Caco-2 (cell line): ENCODE results near the gene SALL3. TPM values are rescaled to one million over a fixed set of nuclear protein-coding genes. Genes with fewer than 3 reads are reported as not detected.

Experiments
- BruUV-seq: library from RNA; stranded (reverse); fragments of 400-500 nt; replicated peaks from 2 replicates; lab custom pipeline; 2021; lab: Mats Ljungman, UMichigan
- CTCF ChIA-PET: fragments of 300-600 bp; sonication (Branson Sonifier 250); formaldehyde crosslinking; loops from one replicate; lab custom pipeline; 2022; ENCODE audit warnings: antibody characterized with exemption; lab: Charles Lee
- POLR2A ChIA-PET: fragments of 300-600 bp; sonication (Branson Sonifier 250); formaldehyde crosslinking; loops from one replicate; lab custom pipeline; 2022; ENCODE audit warnings: antibody characterized with exemption; lab: Charles Lee
- DNase-seq, 2 experiments: peaks; one replicate each; pipeline versions ENCODE4 v3.0.0 to v3.0.0-alpha.2; 2020 to 2022
- H3K27me3 ChIP-seq: replicated peaks from 2 replicates; pipeline ENCODE4 v1.6.0; 2011; ENCODE audit warnings: low read length; ENCODE audit not compliant: control insufficient read depth, insufficient read depth
- H3K36me3 ChIP-seq: 2 replicates; pipeline ENCODE4 v1.5.1; 2011; ENCODE audit warnings: low read length; ENCODE audit not compliant: control insufficient read depth, insufficient read depth
- H3K4me1 ChIP-seq: fragments of 250-450 bp; sonication (Bioruptor Pico); 2 replicates; pipeline ENCODE4 v1.5.1; 2020; ENCODE audit warnings: mild to moderate bottlenecking
- H3K4me3 ChIP-seq: 2 replicates; pipeline ENCODE4 v1.5.1; 2011; ENCODE audit warnings: low read depth, mild to moderate bottlenecking, control low read depth, low read length
- H3K9me3 ChIP-seq: fragments of 250-450 bp; sonication (Bioruptor Pico); 2 replicates; pipeline ENCODE4 v1.5.1; 2020; ENCODE audit warnings: mild to moderate bottlenecking, moderate library complexity
- H3K27ac Mint-ChIP-seq: one replicate; pipeline ENCODE4 v1.8.0; 2022; ENCODE audit warnings: mixed read lengths; ENCODE audit not compliant: unreplicated experiment
- H3K27me3 Mint-ChIP-seq: one replicate; pipeline ENCODE4 v1.8.0; 2022; ENCODE audit warnings: mixed read lengths; ENCODE audit not compliant: insufficient read depth, unreplicated experiment
- H3K36me3 Mint-ChIP-seq: one replicate; pipeline ENCODE4 v1.8.0; 2022; ENCODE audit warnings: mild to moderate bottlenecking, mixed read lengths; ENCODE audit not compliant: insufficient read depth, unreplicated experiment
- H3K4me1 Mint-ChIP-seq: one replicate; pipeline ENCODE4 v1.8.0; 2022; ENCODE audit warnings: low read depth, mixed read lengths; ENCODE audit not compliant: unreplicated experiment
- H3K4me3 Mint-ChIP-seq: one replicate; pipeline ENCODE4 v1.8.0; 2022; ENCODE audit warnings: mild to moderate bottlenecking, moderate library complexity, mixed read lengths; ENCODE audit not compliant: unreplicated experiment
- H3K9me3 Mint-ChIP-seq: one replicate; pipeline ENCODE4 v1.8.0; 2022; ENCODE audit warnings: mixed read lengths; ENCODE audit not compliant: unreplicated experiment
- CTCF ChIP-seq, 2 experiments: fragments of 200-600 bp in 1 of 2; IDR thresholded peaks; 1 replicate in 1 of 2; 2 replicates in 1 of 2; pipeline versions ENCODE4 v1.5.1 to v1.8.0; 2011 to 2022; ENCODE audit warnings: antibody characterized with exemption in 1 of 2, control low read depth in 1 of 2, inconsistent platforms in 1 of 2, low read depth in 1 of 2, low read length in 1 of 2, mild to moderate bottlenecking in 1 of 2, moderate library complexity in 1 of 2; ENCODE audit not compliant: insufficient read depth in 1 of 2, severe bottlenecking in 1 of 2, unreplicated experiment in 1 of 2
- intact Hi-C: fragments of 100-400 bp; cut with micrococcal nuclease; formaldehyde crosslinking; loops from one replicate; pipeline ENCODE4 v1.10.0; 2022; ENCODE audit not compliant: unreplicated experiment
- total RNA-seq: library from RNA; stranded (reverse); gene quantifications from 2 replicates; pipeline ENCODE4 v1.2.3, GENCODE V29; 2022

The SALL3 gene
- total RNA-seq, 1 experiment from 2014 or later: not detected

GRCh38 chr18:78945628-78946027 is 34.0 kb upstream of the SALL3 start:
- H3K4me1 ChIP-seq: no peaks in the 10 kb centered on the region
- no peaks in the 10 kb centered on the region for H3K27me3 ChIP-seq
- intact Hi-C loops: no loop called here
- H3K4me1 Mint-ChIP-seq: no peaks in the 10 kb centered on the region
- no peaks in the 10 kb centered on the region for H3K36me3 Mint-ChIP-seq
- H3K9me3 ChIP-seq: no peaks in the 10 kb centered on the region
- TF ChIP-seq CTCF (IDR thresholded peaks at IDR 0.05; ENCODE audit: insufficient read depth in 1 of 2, low read depth in 1 of 2, low read length in 1 of 2, severe bottlenecking in 1 of 2, unreplicated experiment in 1 of 2): no peak
- ChIA-PET CTCF (no interaction called here), POLR2A (no interaction called here)
- no TSS peak for BruUV-seq
- H3K36me3 ChIP-seq: no peaks in the 10 kb centered on the region
- H3K4me3 Mint-ChIP-seq: no peak overlapping the region
- no peak for DNase-seq
- no peaks in the 10 kb centered on the region for H3K9me3 Mint-ChIP-seq
- H3K27me3 Mint-ChIP-seq: peaks cover 8% of the 10 kb centered on the region
- H3K27ac Mint-ChIP-seq: no peak overlapping the region
- no peak overlapping the region for H3K4me3 ChIP-seq

GRCh38 chr18:78947291-78947690 is 32.3 kb upstream of the SALL3 start:
- Histone ChIP-seq H3K4me3 (no peak overlapping the region), H3K27me3 (no peaks in the 10 kb centered on the region), H3K4me1 (no peaks in the 10 kb centered on the region), H3K36me3 (no peaks in the 10 kb centered on the region), H3K9me3 (no peaks in the 10 kb centered on the region)
- ChIA-PET CTCF (no interaction called here), POLR2A (no interaction called here)
- Mint-ChIP-seq H3K27me3 (peaks cover 8% of the 10 kb centered on the region), H3K36me3 (no peaks in the 10 kb centered on the region), H3K4me1 (no peaks in the 10 kb centered on the region), H3K27ac (no peak overlapping the region), H3K9me3 (no peaks in the 10 kb centered on the region), H3K4me3 (no peak overlapping the region)
- TF ChIP-seq CTCF (IDR thresholded peaks at IDR 0.05; ENCODE audit: insufficient read depth in 1 of 2, low read depth in 1 of 2, low read length in 1 of 2, severe bottlenecking in 1 of 2, unreplicated experiment in 1 of 2): no peak
- intact Hi-C loops: no loop called here
- DNase-seq: no peak
- BruUV-seq: no TSS peak

- CTCF ChIA-PET: no interaction called here
- H3K4me3 Mint-ChIP-seq: no peak overlapping the region
These were observed 31.4 kb upstream of the SALL3 start for GRCh38 chr18:78948221-78948620.

More at GRCh38 chr18:78948221-78948620, 31.4 kb upstream of the SALL3 start:
- H3K9me3 Mint-ChIP-seq: no peaks in the 10 kb centered on the region
- Histone ChIP-seq H3K4me3 (no peak overlapping the region), H3K4me1 (no peaks in the 10 kb centered on the region), H3K27me3 (no peaks in the 10 kb centered on the region), H3K9me3 (no peaks in the 10 kb centered on the region), H3K36me3 (no peaks in the 10 kb centered on the region)
- DNase-seq: no peak
- no peaks in the 10 kb centered on the region for H3K36me3 Mint-ChIP-seq
- POLR2A ChIA-PET: no interaction called here
- intact Hi-C loops: no loop called here
- H3K27ac Mint-ChIP-seq: no peak overlapping the region
- no peak for TF ChIP-seq CTCF (IDR thresholded peaks at IDR 0.05; ENCODE audit: insufficient read depth in 1 of 2, low read depth in 1 of 2, low read length in 1 of 2, severe bottlenecking in 1 of 2, unreplicated experiment in 1 of 2)
- peaks cover 6% of the 10 kb centered on the region for H3K27me3 Mint-ChIP-seq
- no TSS peak for BruUV-seq
- no peaks in the 10 kb centered on the region for H3K4me1 Mint-ChIP-seq
